GM23248 (cell line): ENCODE data around the gene HSPB7.

ENCODE experiments used
- EZH2 ChIP-seq: fragments of 200-600 bp; sonication (generic); IDR thresholded peaks from 2 replicates; pipeline ENCODE4 v1.6.1; 2018; ENCODE audit warnings: antibody characterized with exemption, mild to moderate bottlenecking; ENCODE audit not compliant: insufficient read depth, poor library complexity, severe bottlenecking
- EZH2phosphoT487 ChIP-seq: fragments of 200-600 bp; sonication (generic); IDR thresholded peaks from 2 replicates; pipeline ENCODE4 v1.6.1; 2018; ENCODE audit warnings: antibody characterized with exemption, moderate library complexity, mild to moderate bottlenecking, low read depth; ENCODE audit not compliant: insufficient read depth

GRCh38 chr1:16013908-16014258 lies 4.0 kb downstream of the HSPB7 start:
- no peak for TF ChIP-seq EZH2
- TF ChIP-seq EZH2phosphoT487 = no peak
